Measurements from ENCODE around the gene FFAR3. TPM values are rescaled to one million over a fixed set of nuclear protein-coding genes. Genes with fewer than 3 reads are reported as not detected.
A peak's percentile ranks its signal among the peaks of the same experiment; 100 is the strongest.

The FFAR3 gene
- polyA plus RNA-seq, 2 of the 4 experiments (the other 2 are of a cell fraction), result not detected

DNA sequence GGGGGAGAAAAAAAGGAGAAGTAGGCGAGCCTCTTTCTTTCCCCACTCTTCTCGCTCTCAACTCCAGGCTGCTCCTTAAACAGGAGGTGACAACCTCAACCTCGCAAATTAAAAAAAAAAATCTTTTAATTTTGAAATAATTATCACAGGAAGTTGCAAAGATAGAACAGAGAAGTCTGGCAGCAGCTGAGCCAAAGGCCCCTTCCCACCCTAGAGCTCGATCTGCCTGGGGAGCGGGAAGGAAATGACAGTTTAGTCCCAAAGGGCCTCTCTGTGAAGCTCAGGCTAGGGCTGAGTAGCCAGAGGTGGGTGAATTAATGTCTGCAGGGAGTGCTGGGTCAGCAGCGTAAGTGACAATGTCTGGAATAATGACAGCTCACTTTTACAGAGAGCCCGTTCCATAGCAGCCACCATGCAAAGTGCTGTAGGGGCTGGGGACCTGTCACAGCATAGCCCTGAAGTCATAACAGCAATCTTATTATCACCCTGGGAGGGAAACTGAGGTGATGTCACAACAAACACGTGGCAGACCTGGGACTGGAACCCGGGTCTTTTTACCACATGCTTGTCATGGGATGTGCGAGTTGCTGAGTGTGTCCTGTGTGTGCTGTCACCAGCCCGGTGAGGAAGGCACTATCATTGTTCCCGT lies 38.1 kb upstream of the FFAR3 start:
- Histone ChIP-seq H3K4me2 (no peak overlapping the region), H3K27ac (no peak overlapping the region), H3K4me1 (peaks cover 16% of the 10 kb centered on the region), H3K4me3 (no peak overlapping the region), H3K9me3 (peaks cover 11% of the 10 kb centered on the region)
- POLR2A ChIA-PET, result no interaction called here
- CTCF ChIA-PET, result interaction anchor here (0.6 to 2.6 kb wide), 5 partner anchors 21 to 1305 kb away, joined by 3 to 8 read pairs (median 4); no protein-coding TSS in a partner anchor
- no peak for ATAC-seq
- no peak for FAIRE-seq
- DNase-seq (ENCODE audit: low read depth in 1 of 2, low spot score in 1 of 2), result no peak
- no peak for TF ChIP-seq SREBF2 (IDR thresholded peaks at IDR 0.05)
- 83% methylated on average over 12 of the region's 12 CpGs for WGBS (ENCODE audit: missing lambda C conversion rate)

DNA sequence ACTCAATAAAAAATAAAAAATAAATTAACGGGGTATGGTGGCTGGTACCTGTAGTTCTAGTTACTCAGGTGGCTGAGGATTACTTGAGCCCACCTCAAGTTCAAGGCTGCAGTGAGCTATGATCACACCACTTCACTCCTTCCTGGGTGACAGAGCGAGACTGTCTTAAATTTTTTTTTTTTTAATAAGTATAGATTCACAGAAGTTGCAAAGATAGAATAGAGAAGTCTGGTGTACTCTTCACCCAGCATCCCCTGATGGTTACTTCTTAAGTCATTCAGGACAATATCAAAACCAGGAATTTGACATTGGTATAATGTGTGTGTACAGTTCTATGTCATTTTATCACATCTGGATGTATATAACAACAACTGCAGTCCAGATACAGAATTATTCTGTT lies 37.0 kb upstream of the FFAR3 start:
- FAIRE-seq, result no peak

DNA sequence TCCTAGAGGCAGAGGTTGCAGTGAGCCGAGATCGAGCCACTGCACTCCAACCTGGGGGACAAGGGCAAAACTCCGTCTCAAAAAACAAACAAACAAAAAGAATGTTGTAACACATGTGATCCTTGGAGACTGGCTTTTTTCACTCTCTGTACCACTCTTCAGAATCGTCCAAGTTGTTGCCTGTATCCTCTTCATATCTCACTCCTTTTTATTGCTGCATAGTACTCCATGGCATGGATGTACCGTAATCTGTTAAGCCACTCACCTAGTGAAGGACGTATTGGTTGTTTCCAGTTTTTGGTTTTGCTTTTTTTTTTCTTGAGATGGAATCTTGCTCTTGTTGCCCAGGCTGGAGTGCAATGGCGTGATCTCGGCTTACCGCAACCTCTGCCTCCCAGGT lies 36.2 kb upstream of the FFAR3 start:
- H3K4me2 ChIP-seq, result no peak overlapping the region
- ChIA-PET CTCF (interaction anchor here (0.6 kb wide), 1 partner anchor 8 kb away, joined by 3 read pairs; no protein-coding TSS in a partner anchor), POLR2A (no interaction called here)
- DNase-seq (ENCODE audit: low read depth in 1 of 2, low spot score in 1 of 2), result no peak
- no peak overlapping the region for H3K4me3 ChIP-seq
- peaks cover 16% of the 10 kb centered on the region for H3K4me1 ChIP-seq
- peaks cover 11% of the 10 kb centered on the region for H3K9me3 ChIP-seq
- TF ChIP-seq, protein P1, sequence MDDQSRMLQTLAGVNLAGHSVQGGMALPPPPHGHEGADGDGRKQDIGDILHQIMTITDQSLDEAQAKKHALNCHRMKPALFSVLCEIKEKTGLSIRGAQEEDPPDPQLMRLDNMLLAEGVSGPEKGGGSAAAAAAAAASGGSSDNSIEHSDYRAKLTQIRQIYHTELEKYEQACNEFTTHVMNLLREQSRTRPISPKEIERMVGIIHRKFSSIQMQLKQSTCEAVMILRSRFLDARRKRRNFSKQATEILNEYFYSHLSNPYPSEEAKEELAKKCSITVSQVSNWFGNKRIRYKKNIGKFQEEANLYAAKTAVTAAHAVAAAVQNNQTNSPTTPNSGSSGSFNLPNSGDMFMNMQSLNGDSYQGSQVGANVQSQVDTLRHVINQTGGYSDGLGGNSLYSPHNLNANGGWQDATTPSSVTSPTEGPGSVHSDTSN (IDR thresholded peaks at IDR 0.05), result no peak
- TF ChIP-seq, protein P2, sequence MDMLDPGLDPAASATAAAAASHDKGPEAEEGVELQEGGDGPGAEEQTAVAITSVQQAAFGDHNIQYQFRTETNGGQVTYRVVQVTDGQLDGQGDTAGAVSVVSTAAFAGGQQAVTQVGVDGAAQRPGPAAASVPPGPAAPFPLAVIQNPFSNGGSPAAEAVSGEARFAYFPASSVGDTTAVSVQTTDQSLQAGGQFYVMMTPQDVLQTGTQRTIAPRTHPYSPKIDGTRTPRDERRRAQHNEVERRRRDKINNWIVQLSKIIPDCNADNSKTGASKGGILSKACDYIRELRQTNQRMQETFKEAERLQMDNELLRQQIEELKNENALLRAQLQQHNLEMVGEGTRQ (IDR thresholded peaks at IDR 0.05), result no peak
- TF ChIP-seq HEYL (CRISPR knock-in tag; IDR thresholded peaks at IDR 0.05), result no peak
- no peak for TF ChIP-seq TFCP2L1 (CRISPR knock-in tag; IDR thresholded peaks at IDR 0.05)
- TF ChIP-seq FOXS1 (CRISPR knock-in tag; IDR thresholded peaks at IDR 0.05), result no peak
- TF ChIP-seq ZC3H11A (IDR thresholded peaks at IDR 0.05), result no peak
- TF ChIP-seq, protein P3, sequence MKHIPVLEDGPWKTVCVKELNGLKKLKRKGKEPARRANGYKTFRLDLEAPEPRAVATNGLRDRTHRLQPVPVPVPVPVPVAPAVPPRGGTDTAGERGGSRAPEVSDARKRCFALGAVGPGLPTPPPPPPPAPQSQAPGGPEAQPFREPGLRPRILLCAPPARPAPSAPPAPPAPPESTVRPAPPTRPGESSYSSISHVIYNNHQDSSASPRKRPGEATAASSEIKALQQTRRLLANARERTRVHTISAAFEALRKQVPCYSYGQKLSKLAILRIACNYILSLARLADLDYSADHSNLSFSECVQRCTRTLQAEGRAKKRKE (CRISPR knock-in tag; IDR thresholded peaks at IDR 0.05; ENCODE audit: low read depth), result no peak
- TF ChIP-seq RARB (CRISPR knock-in tag; IDR thresholded peaks at IDR 0.05), result no peak
- TF ChIP-seq BHLHE40 (IDR thresholded peaks at IDR 0.05; ENCODE audit: low read depth, low read length), result no peak
- TF ChIP-seq, protein P4, sequence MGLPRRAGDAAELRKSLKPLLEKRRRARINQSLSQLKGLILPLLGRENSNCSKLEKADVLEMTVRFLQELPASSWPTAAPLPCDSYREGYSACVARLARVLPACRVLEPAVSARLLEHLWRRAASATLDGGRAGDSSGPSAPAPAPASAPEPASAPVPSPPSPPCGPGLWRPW (IDR thresholded peaks at IDR 0.05), result no peak
- TF ChIP-seq HOXA7 (CRISPR knock-in tag; IDR thresholded peaks at IDR 0.05), result no peak
- no peak for TF ChIP-seq NR3C1 (IDR thresholded peaks at IDR 0.05)
- no peak overlapping the region for H3K27ac ChIP-seq
- WGBS (ENCODE audit: missing lambda C conversion rate), result 66% methylated on average over 9 of the region's 9 CpGs
- FAIRE-seq, result no peak
- no peak for ATAC-seq

More for the DNA sequence above, 37.0 kb upstream of the FFAR3 start:
- Histone ChIP-seq H3K4me3 (no peak overlapping the region), H3K9me3 (peaks cover 11% of the 10 kb centered on the region), H3K27ac (no peak overlapping the region), H3K4me1 (peaks cover 16% of the 10 kb centered on the region), H3K4me2 (no peak overlapping the region)
- no peak for TF ChIP-seq ZNF302 (CRISPR knock-in tag; IDR thresholded peaks at IDR 0.05)
- TF ChIP-seq RAD21 (conservative IDR thresholded peaks at IDR 0.05 in 1 of 2, IDR thresholded peaks at IDR 0.05 in 1 of 2), result no peak
- TF ChIP-seq EP300 (IDR thresholded peaks at IDR 0.05), result no peak
- no peak for TF ChIP-seq KDM5A (IDR thresholded peaks at IDR 0.05)
- POLR2A ChIA-PET, result no interaction called here
- CTCF ChIA-PET, result interaction anchor here (0.6 kb wide), 1 partner anchor 323 kb away, joined by 3 read pairs; no protein-coding TSS in a partner anchor
- ATAC-seq (no peak), DNase-seq (ENCODE audit: low read depth in 1 of 2, low spot score in 1 of 2) (no peak)
- WGBS (ENCODE audit: missing lambda C conversion rate), result 54% methylated on average over 2 of the region's 2 CpGs

DNA sequence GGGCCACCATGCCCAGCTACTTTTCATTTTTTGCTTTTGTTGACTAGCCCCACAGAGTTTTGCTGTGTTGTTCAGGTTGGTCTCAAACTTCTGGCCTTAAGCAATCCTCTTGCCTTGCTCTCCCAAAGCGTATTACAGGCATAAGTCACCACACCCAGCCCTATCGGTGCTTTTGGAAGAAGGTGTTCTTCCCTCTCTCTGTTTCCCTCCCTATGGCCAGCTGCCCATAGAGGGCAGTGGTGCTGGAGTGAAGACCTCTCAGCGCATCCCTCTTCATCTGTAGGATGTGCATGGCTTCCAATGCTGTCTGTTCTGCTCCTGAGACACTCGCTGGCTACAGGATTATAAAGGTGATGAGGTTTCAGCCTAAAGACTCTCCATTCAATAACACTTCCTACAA lies 30.6 kb upstream of the FFAR3 start:
- H3K27ac ChIP-seq, result no peak overlapping the region
- WGBS (ENCODE audit: missing lambda C conversion rate), result 38% methylated on average over 4 of the region's 4 CpGs
- H3K4me3 ChIP-seq, result no peak overlapping the region
- ATAC-seq (peak; percentile 80 to 92), DNase-seq (ENCODE audit: low read depth in 1 of 2, low spot score in 1 of 2) (peak; percentile 55 to 56), FAIRE-seq (peak; percentile 77)
- ChIA-PET CTCF (interaction anchor here (0.7 to 1.3 kb wide), 2 partner anchors 26 to 117 kb away, joined by 4 to 5 read pairs; no protein-coding TSS in a partner anchor), POLR2A (no interaction called here)
- TF ChIP-seq NR3C1 (IDR thresholded peaks at IDR 0.05), result no peak
- no peak for TF ChIP-seq EHF (CRISPR knock-in tag; IDR thresholded peaks at IDR 0.05)
- no peak for TF ChIP-seq CEBPB (IDR thresholded peaks at IDR 0.05)
- TF ChIP-seq TP53 (CRISPR knock-in tag; IDR thresholded peaks at IDR 0.05), result no peak
- no peak for TF ChIP-seq HOXB13 (CRISPR knock-in tag; IDR thresholded peaks at IDR 0.05; ENCODE audit: low read depth)
- peak in 1 of 2 experiments; percentile 36; a peak in 2 of 5 replicates for TF ChIP-seq RAD21 (conservative IDR thresholded peaks at IDR 0.05 in 1 of 2, IDR thresholded peaks at IDR 0.05 in 1 of 2)
- TF ChIP-seq, protein P5, sequence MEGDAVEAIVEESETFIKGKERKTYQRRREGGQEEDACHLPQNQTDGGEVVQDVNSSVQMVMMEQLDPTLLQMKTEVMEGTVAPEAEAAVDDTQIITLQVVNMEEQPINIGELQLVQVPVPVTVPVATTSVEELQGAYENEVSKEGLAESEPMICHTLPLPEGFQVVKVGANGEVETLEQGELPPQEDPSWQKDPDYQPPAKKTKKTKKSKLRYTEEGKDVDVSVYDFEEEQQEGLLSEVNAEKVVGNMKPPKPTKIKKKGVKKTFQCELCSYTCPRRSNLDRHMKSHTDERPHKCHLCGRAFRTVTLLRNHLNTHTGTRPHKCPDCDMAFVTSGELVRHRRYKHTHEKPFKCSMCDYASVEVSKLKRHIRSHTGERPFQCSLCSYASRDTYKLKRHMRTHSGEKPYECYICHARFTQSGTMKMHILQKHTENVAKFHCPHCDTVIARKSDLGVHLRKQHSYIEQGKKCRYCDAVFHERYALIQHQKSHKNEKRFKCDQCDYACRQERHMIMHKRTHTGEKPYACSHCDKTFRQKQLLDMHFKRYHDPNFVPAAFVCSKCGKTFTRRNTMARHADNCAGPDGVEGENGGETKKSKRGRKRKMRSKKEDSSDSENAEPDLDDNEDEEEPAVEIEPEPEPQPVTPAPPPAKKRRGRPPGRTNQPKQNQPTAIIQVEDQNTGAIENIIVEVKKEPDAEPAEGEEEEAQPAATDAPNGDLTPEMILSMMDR (IDR thresholded peaks at IDR 0.05), result peak; percentile 30; the same call in 2 of the 3 replicates
- TF ChIP-seq FOXS1 (CRISPR knock-in tag; IDR thresholded peaks at IDR 0.05), result no peak
- H3K4me1 ChIP-seq, result no peaks in the 10 kb centered on the region
- no peaks in the 10 kb centered on the region for H3K9me3 ChIP-seq
- no peak overlapping the region for H3K4me2 ChIP-seq

All from A549 (cell line).